Thymus (tissue), 11 donors: ENCODE data around the gene YPEL1. TPM values are rescaled to one million over a fixed set of nuclear protein-coding genes. Genes with fewer than 3 reads are reported as not detected.
A peak's percentile ranks its signal among the peaks of the same experiment; 100 is the strongest.

Experiments used
- DNase-seq, 9 donors: peaks; one replicate each; pipeline ENCODE4 v3.0.0-alpha.2; 2013; ENCODE audit warnings: low spot score in 9 of 9, low read depth in 6 of 9, missing footprints in 1 of 9
- H3K27ac ChIP-seq, 2 donors: one replicate each; pipeline ENCODE4 v1.5.1; 2013; ENCODE audit warnings: control low read depth in 1 of 2, low read depth in 1 of 2, low read length in 1 of 2, mild to moderate bottlenecking in 1 of 2, moderate library complexity in 1 of 2
- H3K27me3 ChIP-seq, 2 donors: one replicate each; pipeline ENCODE4 v1.5.1; 2013; ENCODE audit warnings: low read length in 1 of 2; ENCODE audit not compliant: control insufficient read depth in 2 of 2, insufficient read depth in 1 of 2
- H3K36me3 ChIP-seq, 2 donors: one replicate each; pipeline ENCODE4 v1.5.1; 2013; ENCODE audit warnings: low read length in 1 of 2, mild to moderate bottlenecking in 1 of 2, moderate library complexity in 1 of 2; ENCODE audit not compliant: control insufficient read depth in 2 of 2, insufficient read depth in 2 of 2
- H3K4me1 ChIP-seq, 2 donors: one replicate each; pipeline ENCODE4 v1.5.1; 2013; ENCODE audit warnings: low read length in 2 of 2; ENCODE audit not compliant: control insufficient read depth in 2 of 2, insufficient read depth in 2 of 2
- H3K4me3 ChIP-seq, 2 donors: one replicate each; pipeline ENCODE4 v1.5.1; 2013; ENCODE audit warnings: low read length in 2 of 2, control low read depth in 1 of 2, mild to moderate bottlenecking in 1 of 2
- H3K9me3 ChIP-seq, 2 donors: one replicate each; pipeline ENCODE4 v1.5.1; 2013; ENCODE audit warnings: low read length in 1 of 2, mild to moderate bottlenecking in 1 of 2; ENCODE audit not compliant: control insufficient read depth in 2 of 2, insufficient read depth in 1 of 2
- WGBS: extraction: QIAGEN DNeasy Blood & Tissue Kit; methylation state at CpG from one replicate; pipeline ENCODE4 v1.1.7; 2013; 5-methylcytosine and 5-hydroxymethylcytosine counted together
- polyA plus RNA-seq: library from polyadenylated mRNA; stranded (reverse); fragments of 200-250 nt; gene quantifications from one replicate; pipeline ENCODE4 v1.2.3, GENCODE V29; 2013
- total RNA-seq: library from RNA; stranded (reverse); fragments of 120-200 nt; gene quantifications from one replicate; pipeline ENCODE4 v1.2.4, GENCODE V29; 2013
- donor health status: healthy.

The YPEL1 gene
- total and polyA plus RNA-seq, 2 donors, result 9.1 to 14.2 TPM

DNA sequence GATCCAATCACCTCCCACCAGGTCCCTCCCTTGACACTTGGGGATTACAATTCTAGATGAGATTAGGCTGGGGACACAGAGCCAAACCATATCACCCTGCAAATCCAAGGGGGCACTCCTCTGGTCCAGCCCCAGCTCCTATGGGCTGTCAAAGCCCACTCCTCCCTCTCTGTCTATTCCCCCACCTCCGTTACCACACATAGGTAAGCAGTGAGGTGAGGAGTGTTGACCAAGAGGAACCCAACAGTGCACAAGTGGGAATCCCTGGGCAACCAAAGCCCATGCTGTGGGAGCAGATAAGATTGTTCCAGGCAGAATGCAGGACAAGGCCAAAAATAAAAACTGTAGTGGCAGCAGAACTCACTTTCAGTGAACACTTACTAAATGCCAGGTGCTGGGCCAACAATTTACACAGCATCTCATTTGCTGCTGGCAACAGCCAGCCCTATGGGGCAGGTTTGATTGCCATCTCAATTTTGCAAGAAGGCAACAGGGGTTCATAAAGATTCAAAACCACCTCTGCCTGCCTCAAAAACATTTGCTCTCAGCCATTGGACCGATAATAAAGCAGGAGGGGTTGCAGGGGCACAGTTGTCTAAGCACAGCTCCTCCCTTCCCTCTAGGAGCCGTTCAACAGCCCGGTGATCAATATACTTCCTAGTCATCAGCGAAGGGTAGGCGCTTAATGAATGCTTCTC lies 84.6 kb downstream of the YPEL1 start:
- peaks cover 8 to 28% of the 10 kb centered on the region in 2 donors for H3K36me3 ChIP-seq
- H3K4me1 ChIP-seq, result peaks cover 14 to 31% of the 10 kb centered on the region in 2 donors
- 18% methylated on average over 6 of the region's 6 CpGs for WGBS
- H3K9me3 ChIP-seq, result no peaks in the 10 kb centered on the region
- H3K27ac ChIP-seq, result peak overlapping the region in 1 of 2 donors; percentile 14
- H3K4me3 ChIP-seq, result peak overlapping the region in 1 of 2 donors; percentile 65
- peak in 1 of 9 donors; percentile 24 for DNase-seq
- peaks cover 0 to 11% of the 10 kb centered on the region in 2 donors for H3K27me3 ChIP-seq

GRCh38 chr22:21650280-21650679 lies 85.3 kb downstream of the YPEL1 start:
- 98% methylated on average over 7 of the region's 7 CpGs for WGBS

More at GRCh38 chr22:21650280-21650679, 85.3 kb downstream of the YPEL1 start:
- no peak for DNase-seq
- Histone ChIP-seq H3K27me3 (peaks cover 0 to 11% of the 10 kb centered on the region in 2 donors), H3K36me3 (peaks cover 8 to 32% of the 10 kb centered on the region in 2 donors), H3K27ac (no peak overlapping the region), H3K4me1 (peaks cover 14 to 31% of the 10 kb centered on the region in 2 donors), H3K9me3 (no peaks in the 10 kb centered on the region), H3K4me3 (no peak overlapping the region)

Other genes with a start within 250 kb of the YPEL1 start
- gene RIMBP3C, start 184.3 kb downstream of the YPEL1 start, total RNA-seq, result 1.3 TPM
- 0.34 TPM for gene RIMBP3C, start 184.3 kb downstream of the YPEL1 start, polyA plus RNA-seq
- 39.4 TPM for gene UBE2L3, start 168.1 kb downstream of the YPEL1 start, total RNA-seq
- gene UBE2L3, start 168.1 kb downstream of the YPEL1 start, polyA plus RNA-seq, result 50.1 TPM
- gene YDJC, start 105.8 kb downstream of the YPEL1 start, total RNA-seq, result 24.2 TPM
- 32.3 TPM for gene YDJC, start 105.8 kb downstream of the YPEL1 start, polyA plus RNA-seq
- gene CCDC116, start 103.0 kb downstream of the YPEL1 start, total RNA-seq, result 0.09 TPM
- 1.0 TPM for gene CCDC116, start 103.0 kb downstream of the YPEL1 start, polyA plus RNA-seq
- 21.7 TPM for gene SDF2L1, start 93.5 kb downstream of the YPEL1 start, total RNA-seq
- 22.8 TPM for gene SDF2L1, start 93.5 kb downstream of the YPEL1 start, polyA plus RNA-seq
- gene PPIL2, start 69.8 kb downstream of the YPEL1 start, total RNA-seq, result 20.9 TPM
- gene PPIL2, start 69.8 kb downstream of the YPEL1 start, polyA plus RNA-seq, result 48.1 TPM
- 71.1 TPM for gene MAPK1, start 131.9 kb upstream of the YPEL1 start, total RNA-seq
- 22.2 TPM for gene MAPK1, start 131.9 kb upstream of the YPEL1 start, polyA plus RNA-seq
- 13.0 TPM for gene PPM1F, start 217.1 kb upstream of the YPEL1 start, total RNA-seq
- gene PPM1F, start 217.1 kb upstream of the YPEL1 start, polyA plus RNA-seq, result 10.5 TPM
- gene TOP3B, start 247.0 kb upstream of the YPEL1 start, total RNA-seq, result 17.4 TPM
- gene TOP3B, start 247.0 kb upstream of the YPEL1 start, polyA plus RNA-seq, result 18.4 TPM